SK-N-MC (cell line): ENCODE measurements around the gene CRYAB.

Source experiments
- EZH2 ChIP-seq: fragments of 200-600 bp; sonication (generic); IDR thresholded peaks from one replicate; pipeline ENCODE4 v1.6.1; 2017; ENCODE audit warnings: antibody characterized with exemption
- FOXP2 ChIP-seq: optimal IDR thresholded peaks from 2 replicates; pipeline ENCODE3; 2011; ENCODE audit warnings: mild to moderate bottlenecking, moderate library complexity; ENCODE audit not compliant: insufficient read depth; ENCODE audit errors: extremely low read length, control extremely low read depth
- POLR2AphosphoS5 ChIP-seq: IDR thresholded peaks from 2 replicates; pipeline ENCODE4 v1.6.1; 2012; ENCODE audit warnings: mild to moderate bottlenecking, low read depth, low read length, borderline replicate concordance

GRCh38 chr11:111938687-111939160 lies 27.2 kb upstream of the CRYAB start:
- TF ChIP-seq EZH2 (no peak), POLR2AphosphoS5 (no peak), FOXP2 (no peak)
